DMS 273 treated with DMSO at 0.1 percent for 48 hours (cell line): ENCODE measurements around the gene LLGL2.

Experiments
- DNase-seq: peaks from one replicate; lab custom pipeline; 2025; lab: John Stamatoyannopoulos, UW

LLGL2 gene

GRCh38 chr17:75492555-75493168 is 32.8 kb upstream of the LLGL2 start:
- DNase-seq = no peak

GRCh38 chr17:75493476-75494129 is 31.9 kb upstream of the LLGL2 start:
- no peak for DNase-seq

GRCh38 chr17:75494326-75494877 is 31.1 kb upstream of the LLGL2 start:
- no peak for DNase-seq

- DNase-seq = no peak
These were observed 29.5 kb upstream of the LLGL2 start for GRCh38 chr17:75496005-75496404.

GRCh38 chr17:75498039-75498725 is 27.3 kb upstream of the LLGL2 start:
- no peak for DNase-seq

- no peak for DNase-seq
These were observed 26.7 kb upstream of the LLGL2 start for GRCh38 chr17:75498726-75499213.

- no peak for DNase-seq
These were observed 26.0 kb upstream of the LLGL2 start for GRCh38 chr17:75499313-75500022.

GRCh38 chr17:75500419-75501216 is 24.9 kb upstream of the LLGL2 start:
- DNase-seq = no peak

- DNase-seq = no peak
These were observed 24.0 kb upstream of the LLGL2 start for GRCh38 chr17:75501378-75502071.

GRCh38 chr17:75502072-75502720 is 23.3 kb upstream of the LLGL2 start:
- no peak for DNase-seq

- DNase-seq = no peak
These were observed 22.7 kb upstream of the LLGL2 start for GRCh38 chr17:75502721-75503329.

- DNase-seq = no peak
These were observed 22.1 kb upstream of the LLGL2 start for GRCh38 chr17:75503337-75503950.

- DNase-seq = no peak
These were observed 21.5 kb upstream of the LLGL2 start for GRCh38 chr17:75503976-75504346.

- no peak for DNase-seq
These were observed 20.9 kb upstream of the LLGL2 start for GRCh38 chr17:75504347-75505151.

- DNase-seq = no peak
These were observed 20.4 kb upstream of the LLGL2 start for GRCh38 chr17:75505152-75505409.

- DNase-seq = no peak
These were observed 19.9 kb upstream of the LLGL2 start for GRCh38 chr17:75505640-75506039.

GRCh38 chr17:75506134-75506533 is 19.4 kb upstream of the LLGL2 start:
- no peak for DNase-seq

GRCh38 chr17:75506888-75507287 is 18.6 kb upstream of the LLGL2 start:
- no peak for DNase-seq
